CD14-positive monocyte (primary cell): ENCODE results near the gene TTC7B. TPM values are rescaled to one million over a fixed set of nuclear protein-coding genes. Genes with fewer than 3 reads are reported as not detected.

Experiments used
- DNase-seq, 3 donors: peaks; one replicate each; pipeline ENCODE4 v3.0.0-alpha.2; 2011 to 2022
- H2AFZ ChIP-seq: 2 replicates; pipeline ENCODE4 v1.6.0; 2012; ENCODE audit warnings: mild to moderate bottlenecking, low read depth, low read length, inconsistent platforms; ENCODE audit not compliant: insufficient read depth, poor library complexity, severe bottlenecking
- H3K27ac ChIP-seq, 2 donors: 1 replicate in 1 of 2; 2 replicates in 1 of 2; pipeline ENCODE4 v1.5.1; 2012 to 2013; ENCODE audit warnings: low read length in 2 of 2, control low read depth in 1 of 2, inconsistent platforms in 1 of 2, low read depth in 1 of 2, mild to moderate bottlenecking in 1 of 2
- H3K27me3 ChIP-seq, 2 donors: one replicate each; pipeline versions ENCODE4 v1.6.0 to v1.6.1; 2011 to 2013; ENCODE audit warnings: low read length in 2 of 2; ENCODE audit not compliant: control insufficient read depth in 2 of 2, insufficient read depth in 2 of 2
- H3K36me3 ChIP-seq, 2 donors: replicated peaks in 1 of 2; 1 replicate in 1 of 2; 2 replicates in 1 of 2; pipeline versions ENCODE4 v1.5.1 to v1.6.1; 2012 to 2013; ENCODE audit warnings: low read length in 2 of 2, control low read depth in 1 of 2, inconsistent platforms in 1 of 2, mild to moderate bottlenecking in 1 of 2; ENCODE audit not compliant: insufficient read depth in 2 of 2, control insufficient read depth in 1 of 2
- H3K4me1 ChIP-seq, 2 donors: 1 replicate in 1 of 2; 2 replicates in 1 of 2; pipeline versions ENCODE4 v1.5.1 to v1.6.1; 2012 to 2013; ENCODE audit warnings: low read length in 2 of 2, control low read depth in 1 of 2, inconsistent platforms in 1 of 2, mild to moderate bottlenecking in 1 of 2, moderate library complexity in 1 of 2; ENCODE audit not compliant: insufficient read depth in 2 of 2, control insufficient read depth in 1 of 2
- H3K4me2 ChIP-seq: replicated peaks from 2 replicates; pipeline ENCODE3; 2012; ENCODE audit warnings: low read length, moderate library complexity, mild to moderate bottlenecking; ENCODE audit not compliant: poor library complexity, severe bottlenecking; ENCODE audit errors: extremely low read depth
- H3K4me3 ChIP-seq, 3 experiments: fragments of 200-600 bp in 1 of 3; sonication (generic) in 1 of 3; replicated peaks in 1 of 3; 1 replicate in 2 of 3; 2 replicates in 1 of 3; pipeline ENCODE4 v1.5.1; 2011 to 2013; ENCODE audit warnings: low read length in 3 of 3, mild to moderate bottlenecking in 3 of 3, control low read depth in 2 of 3, low read depth in 2 of 3, inconsistent platforms in 1 of 3, moderate library complexity in 1 of 3
- H3K79me2 ChIP-seq: 2 replicates; pipeline ENCODE4 v1.6.0; 2012; ENCODE audit warnings: mild to moderate bottlenecking, control low read depth, inconsistent platforms, low read length, moderate library complexity; ENCODE audit not compliant: insufficient read depth
- H3K9ac ChIP-seq: 2 replicates; pipeline ENCODE4 v1.6.0; 2017; ENCODE audit warnings: low read length, mild to moderate bottlenecking; ENCODE audit not compliant: insufficient read depth, poor library complexity, severe bottlenecking
- H3K9me3 ChIP-seq, 2 donors: replicated peaks in 1 of 2; 1 replicate in 1 of 2; 2 replicates in 1 of 2; pipeline versions ENCODE4 v1.5.1 to v1.6.1; 2012 to 2013; ENCODE audit warnings: low read length in 2 of 2, control low read depth in 1 of 2; ENCODE audit not compliant: control insufficient read depth in 1 of 2, insufficient read depth in 1 of 2
- H4K20me1 ChIP-seq: 2 replicates; pipeline ENCODE4 v1.6.0; 2012; ENCODE audit warnings: mild to moderate bottlenecking, low read length, control low read depth, moderate library complexity; ENCODE audit not compliant: insufficient read depth
- H3K27ac Mint-ChIP-seq, 7 donors: one replicate each; pipeline ENCODE4 v1.8.0; 2020; ENCODE audit warnings: mild to moderate bottlenecking in 7 of 7, mixed read lengths in 7 of 7, moderate library complexity in 6 of 7, inconsistent platforms in 2 of 7
- H3K27me3 Mint-ChIP-seq, 3 donors: one replicate each; pipeline ENCODE4 v1.8.0; 2021 to 2022; ENCODE audit warnings: low read depth in 3 of 3, mild to moderate bottlenecking in 3 of 3, mixed read lengths in 3 of 3, moderate library complexity in 3 of 3, inconsistent platforms in 1 of 3
- H3K36me3 Mint-ChIP-seq, 2 donors: one replicate each; pipeline ENCODE4 v1.8.0; 2020; ENCODE audit warnings: mixed read lengths in 2 of 2, inconsistent platforms in 1 of 2, mild to moderate bottlenecking in 1 of 2
- H3K4me1 Mint-ChIP-seq: one replicate; pipeline ENCODE4 v1.8.0; 2020; ENCODE audit warnings: mild to moderate bottlenecking, mixed read lengths
- H3K4me3 Mint-ChIP-seq, 2 donors: one replicate each; pipeline ENCODE4 v1.8.0; 2020; ENCODE audit warnings: mild to moderate bottlenecking in 2 of 2, mixed read lengths in 2 of 2, moderate library complexity in 1 of 2
- H3K9me3 Mint-ChIP-seq, 7 donors: one replicate each; pipeline ENCODE4 v1.8.0; 2020 to 2022; ENCODE audit warnings: mixed read lengths in 7 of 7, mild to moderate bottlenecking in 6 of 7, moderate library complexity in 6 of 7, inconsistent platforms in 2 of 7
- CTCF ChIP-seq: fragments of 200-600 bp; IDR thresholded peaks from one replicate; pipeline ENCODE4 v1.8.0; 2022; ENCODE audit warnings: antibody characterized with exemption, mild to moderate bottlenecking
- WGBS: methylation state at CpG from one replicate; pipeline ENCODE4 v1.1.5; 2013; ENCODE audit warnings: missing lambda C conversion rate; ENCODE audit not compliant: insufficient coverage; 5-methylcytosine and 5-hydroxymethylcytosine counted together
- intact Hi-C, 2 donors: fragments of 100-400 bp; cut with micrococcal nuclease; formaldehyde crosslinking; loops; one replicate each; pipeline versions ENCODE4 v1.15.0 to v1.15.1; 2023
- polyA plus RNA-seq, 3 donors: library from polyadenylated mRNA; depleted of rRNA in 1 of 3; unstranded in 2 of 3; stranded (reverse) in 1 of 3; fragments of 300-500 nt in 2 of 3; fragments of >200 nt in 1 of 3; fragmentation: Illumina TruSeq in 2 of 3; gene quantifications; 1 replicate in 2 of 3; 2 replicates in 1 of 3; pipeline ENCODE4 v1.2.3, GENCODE V29; 2012 to 2021

Gene TTC7B
- polyA plus RNA-seq, 3 donors = 0.87 to 2.6 (median 1.2) TPM

GRCh38 chr14:90661866-90662265 lies 154.4 kb downstream of the TTC7B start:
- no peak for TF ChIP-seq CTCF
- H2AFZ ChIP-seq = no peak overlapping the region
- H3K4me1 Mint-ChIP-seq = peaks cover 54% of the 10 kb centered on the region
- no peaks in the 10 kb centered on the region for H4K20me1 ChIP-seq
- no peak overlapping the region for H3K4me2 ChIP-seq
- H3K4me3 Mint-ChIP-seq = no peak overlapping the region
- peaks cover 0 to 7% (median 4%) of the 10 kb centered on the region in 3 donors for H3K27me3 Mint-ChIP-seq
- no peaks in the 10 kb centered on the region for H3K79me2 ChIP-seq
- no peak overlapping the region for H3K27ac ChIP-seq
- H3K9me3 ChIP-seq = no peaks in the 10 kb centered on the region
- H3K9me3 Mint-ChIP-seq = no peaks in the 10 kb centered on the region
- H3K9ac ChIP-seq = no peak overlapping the region
- H3K36me3 ChIP-seq = no peaks in the 10 kb centered on the region
- H3K36me3 Mint-ChIP-seq = peaks cover 2 to 6% of the 10 kb centered on the region in 2 donors
- intact Hi-C loops = no loop called here
- 96% methylated on average over 7 of the region's 7 CpGs for WGBS
- no peak overlapping the region for H3K27ac Mint-ChIP-seq
- no peaks in the 10 kb centered on the region for H3K27me3 ChIP-seq
- H3K4me1 ChIP-seq = peaks cover 50 to 63% of the 10 kb centered on the region in 2 donors
- H3K4me3 ChIP-seq = no peak overlapping the region
- no peak for DNase-seq

DNA sequence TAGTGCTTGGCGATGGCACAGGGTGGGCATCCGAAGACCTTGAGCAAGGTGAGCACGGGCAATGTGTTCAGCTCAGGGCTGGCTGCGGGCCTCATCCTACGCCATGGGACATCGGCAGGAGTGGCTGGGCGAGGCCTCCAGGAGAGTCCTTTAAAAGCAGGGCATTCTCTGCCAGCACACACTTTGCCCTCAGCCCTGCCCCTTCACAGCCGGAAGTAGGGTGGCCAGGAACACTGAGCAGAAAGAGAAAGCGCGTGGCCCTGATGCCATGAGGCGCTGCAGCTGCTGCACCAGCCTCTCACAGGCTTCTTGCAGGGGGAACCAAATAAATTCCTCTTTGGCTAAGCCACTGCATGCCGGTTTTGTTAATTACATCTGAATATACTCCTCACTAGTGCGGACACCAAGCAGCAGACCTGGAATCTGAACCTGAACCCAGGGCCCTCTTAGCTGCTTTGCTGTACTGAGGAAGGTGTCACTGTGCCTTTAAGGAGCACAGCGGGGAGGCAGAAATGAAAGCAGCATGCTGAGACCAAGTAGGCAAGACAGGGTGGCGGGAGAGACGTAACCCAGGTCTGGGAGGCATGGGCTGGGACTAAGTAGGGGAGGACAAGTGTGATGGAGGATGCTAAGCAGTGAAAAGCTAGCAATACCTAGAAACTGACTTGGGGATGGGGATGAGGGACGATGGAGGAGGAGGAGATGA lies 155.2 kb downstream of the TTC7B start:
- H3K27me3 Mint-ChIP-seq = peaks cover 0 to 7% (median 4%) of the 10 kb centered on the region in 3 donors
- Histone ChIP-seq H2AFZ (peak overlapping the region; percentile 36), H3K9me3 (no peaks in the 10 kb centered on the region), H3K4me1 (peaks cover 50 to 58% of the 10 kb centered on the region in 2 donors), H3K27ac (no peak overlapping the region), H3K79me2 (no peaks in the 10 kb centered on the region), H4K20me1 (no peaks in the 10 kb centered on the region), H3K4me2 (peak overlapping the region; percentile 53), H3K4me3 (peak overlapping the region in 1 of 3 experiments; percentile 35), H3K27me3 (no peaks in the 10 kb centered on the region), H3K9ac (no peak overlapping the region), H3K36me3 (no peaks in the 10 kb centered on the region)
- intact Hi-C loops = no loop called here
- DNase-seq = peak in 1 of 3 donors; percentile 15
- H3K4me3 Mint-ChIP-seq = peak overlapping the region; percentile 58 to 85
- no peak for TF ChIP-seq CTCF
- H3K9me3 Mint-ChIP-seq = no peaks in the 10 kb centered on the region
- peaks cover 2 to 6% of the 10 kb centered on the region in 2 donors for H3K36me3 Mint-ChIP-seq
- peak overlapping the region in 4 of 7 donors; percentile 32 to 81 (median 78) for H3K27ac Mint-ChIP-seq
- WGBS = 58% methylated on average over 16 of the region's 17 CpGs
- H3K4me1 Mint-ChIP-seq = peaks cover 51% of the 10 kb centered on the region
